ENCODE results near the gene XRCC1.

Gene XRCC1

DNA sequence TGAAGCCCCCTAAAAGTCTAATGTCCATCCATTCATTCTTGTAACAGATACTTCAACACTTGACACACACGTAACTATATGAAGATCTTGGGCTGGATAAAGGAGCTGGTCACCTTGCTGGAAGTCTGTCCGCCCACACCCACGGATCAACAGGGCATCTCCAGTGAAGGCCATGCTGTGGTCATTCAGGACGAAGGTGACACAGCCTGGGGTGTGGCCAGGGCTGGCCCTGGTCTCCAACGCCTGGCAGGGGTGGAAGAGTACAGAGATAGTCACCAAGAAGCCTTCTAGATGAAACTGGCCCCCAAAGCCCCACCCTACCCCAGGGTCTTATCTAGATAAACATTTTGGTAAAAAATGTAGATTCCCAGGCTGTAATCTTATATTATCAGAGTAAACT is 64.0 kb downstream of the XRCC1 start:
- no peak for DNase-seq

DNA sequence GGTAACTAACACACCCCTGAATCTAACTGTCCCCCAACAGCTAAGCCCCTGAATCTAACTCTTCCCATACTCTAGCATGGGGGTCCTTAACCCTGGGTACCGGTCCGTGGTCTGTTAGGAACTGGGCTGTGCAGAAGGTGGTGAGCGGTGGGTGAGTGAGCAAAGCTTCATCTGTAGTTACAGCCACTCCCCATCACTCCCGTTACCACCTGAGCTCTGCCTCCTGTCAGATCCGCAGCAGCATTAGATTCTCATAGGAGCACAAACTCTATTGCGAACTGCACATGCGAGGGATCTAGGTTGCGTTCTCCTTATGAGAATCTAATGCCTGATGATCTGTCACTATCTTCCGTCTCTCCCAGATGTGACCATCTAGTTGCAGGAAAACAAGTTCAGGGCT is 64.6 kb downstream of the XRCC1 start:
- no peak for DNase-seq

DNA sequence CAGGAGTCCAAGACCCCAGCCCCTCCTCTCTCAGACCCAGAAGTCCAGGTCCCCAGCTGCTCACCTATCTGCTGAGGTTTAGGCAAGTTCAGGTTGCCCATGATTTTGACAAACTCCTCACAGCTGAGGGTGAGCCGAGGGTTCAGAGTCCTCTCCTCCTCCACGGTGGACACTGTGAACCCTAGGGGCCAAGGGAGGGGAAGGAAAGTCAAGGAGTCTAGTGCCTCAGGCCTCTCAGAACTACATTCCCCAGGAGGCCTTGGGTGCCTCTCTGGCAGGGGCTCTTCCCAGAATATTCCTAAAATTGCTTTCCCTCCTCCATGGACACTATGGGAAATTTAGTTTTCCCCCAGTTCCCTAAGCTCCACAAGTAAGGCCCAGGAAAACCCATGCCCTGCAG is 67.4 kb downstream of the XRCC1 start:
- no peak for DNase-seq

DNA sequence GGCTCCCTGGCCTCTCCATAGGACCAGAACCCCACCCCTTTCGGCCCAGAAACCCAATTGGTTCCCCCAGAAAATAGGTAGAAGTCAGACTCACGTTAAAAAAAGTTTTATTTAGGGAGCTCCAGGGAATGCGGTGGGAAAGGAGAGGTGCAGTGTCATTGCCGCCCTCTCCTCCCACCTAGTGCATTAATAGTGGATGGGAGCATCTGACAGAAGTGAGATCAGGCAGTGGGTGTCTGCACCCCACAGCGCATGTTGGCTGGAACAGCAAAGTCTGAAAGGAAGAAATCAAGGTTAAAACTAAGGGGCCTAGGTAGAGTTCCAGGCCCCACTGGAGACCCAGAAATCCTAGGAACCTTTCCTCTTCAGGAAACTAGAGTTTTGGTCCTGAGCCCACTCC is 68.7 kb downstream of the XRCC1 start:
- no peak for DNase-seq

DNA sequence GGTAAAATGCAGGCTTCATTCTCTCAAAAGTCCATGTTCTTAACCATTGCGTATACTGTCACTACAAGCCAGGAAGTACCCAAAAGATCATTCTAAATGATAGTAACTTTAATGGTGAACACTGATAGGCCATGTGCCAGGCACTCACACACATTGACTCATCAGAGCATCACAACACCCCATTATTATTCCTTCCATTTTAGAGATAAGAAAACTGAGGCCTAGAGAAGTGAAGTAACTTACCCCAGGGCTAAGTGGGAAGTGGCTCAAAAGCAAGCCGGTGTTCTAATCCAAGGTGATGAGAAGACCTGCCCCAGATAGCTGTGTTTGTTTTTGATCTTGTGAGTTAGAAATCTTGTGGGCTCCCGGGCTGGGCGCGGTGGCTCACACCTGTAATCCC is 69.4 kb downstream of the XRCC1 start:
- DNase-seq = no peak

DNA sequence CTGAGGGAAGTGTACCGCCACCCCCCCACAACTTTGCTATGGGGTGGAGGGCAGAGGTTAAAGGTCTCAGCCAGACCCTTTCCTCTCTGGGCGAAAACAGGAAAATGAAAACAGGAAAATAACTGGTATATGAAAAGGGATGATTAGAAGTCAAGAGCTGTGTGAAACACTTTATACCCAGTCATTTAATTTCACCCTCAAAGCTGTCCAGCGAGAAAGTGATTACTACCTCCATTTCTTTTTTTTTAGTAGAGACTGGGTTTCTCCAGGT is 70.2 kb downstream of the XRCC1 start:
- DNase-seq = no peak

DNA sequence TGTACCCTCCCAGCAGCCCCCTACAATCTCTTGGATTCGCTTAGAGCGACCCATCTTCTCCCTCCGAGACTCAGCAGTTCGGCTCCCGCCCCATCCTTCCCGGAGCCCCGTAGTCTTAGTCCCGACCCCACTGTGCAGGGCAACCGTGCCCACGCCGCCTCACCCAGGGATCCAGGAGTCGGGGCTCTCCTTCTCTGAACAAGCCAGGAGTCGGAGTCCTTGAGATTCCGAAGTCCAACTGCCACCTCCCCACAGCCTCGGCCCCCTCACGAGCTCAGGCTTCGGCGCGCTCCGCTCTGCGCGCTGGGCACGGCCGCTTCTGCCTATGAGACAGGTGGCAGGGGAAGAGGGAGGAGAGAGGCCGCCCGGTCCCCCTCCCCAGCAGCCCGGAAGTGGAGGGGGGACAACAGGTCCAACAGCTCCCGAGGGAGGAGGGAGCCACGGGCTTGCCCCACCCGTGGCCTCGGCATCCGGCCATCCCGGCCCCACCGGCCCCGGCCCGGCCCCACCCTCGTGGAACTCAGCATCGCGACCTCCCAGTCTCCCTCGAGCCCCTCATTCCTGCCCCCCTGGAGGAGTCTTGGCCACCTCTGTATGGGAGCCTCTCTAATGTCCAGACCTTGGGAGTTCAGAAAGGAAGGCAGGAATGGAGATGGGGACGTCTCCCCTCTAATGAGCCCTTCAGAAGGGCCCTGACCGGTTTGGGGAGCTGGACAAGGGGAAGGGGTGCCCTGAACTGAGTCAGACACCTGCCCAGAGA is 70.7 kb downstream of the XRCC1 start, which contains the start of gene PHLDB3:
PHLDB3 (minus strand) TSS at position 321 of the 760 bp plus-strand sequence. CDS start 628 bp downstream, outside the sequence.
- DNase-seq = no peak

DNA sequence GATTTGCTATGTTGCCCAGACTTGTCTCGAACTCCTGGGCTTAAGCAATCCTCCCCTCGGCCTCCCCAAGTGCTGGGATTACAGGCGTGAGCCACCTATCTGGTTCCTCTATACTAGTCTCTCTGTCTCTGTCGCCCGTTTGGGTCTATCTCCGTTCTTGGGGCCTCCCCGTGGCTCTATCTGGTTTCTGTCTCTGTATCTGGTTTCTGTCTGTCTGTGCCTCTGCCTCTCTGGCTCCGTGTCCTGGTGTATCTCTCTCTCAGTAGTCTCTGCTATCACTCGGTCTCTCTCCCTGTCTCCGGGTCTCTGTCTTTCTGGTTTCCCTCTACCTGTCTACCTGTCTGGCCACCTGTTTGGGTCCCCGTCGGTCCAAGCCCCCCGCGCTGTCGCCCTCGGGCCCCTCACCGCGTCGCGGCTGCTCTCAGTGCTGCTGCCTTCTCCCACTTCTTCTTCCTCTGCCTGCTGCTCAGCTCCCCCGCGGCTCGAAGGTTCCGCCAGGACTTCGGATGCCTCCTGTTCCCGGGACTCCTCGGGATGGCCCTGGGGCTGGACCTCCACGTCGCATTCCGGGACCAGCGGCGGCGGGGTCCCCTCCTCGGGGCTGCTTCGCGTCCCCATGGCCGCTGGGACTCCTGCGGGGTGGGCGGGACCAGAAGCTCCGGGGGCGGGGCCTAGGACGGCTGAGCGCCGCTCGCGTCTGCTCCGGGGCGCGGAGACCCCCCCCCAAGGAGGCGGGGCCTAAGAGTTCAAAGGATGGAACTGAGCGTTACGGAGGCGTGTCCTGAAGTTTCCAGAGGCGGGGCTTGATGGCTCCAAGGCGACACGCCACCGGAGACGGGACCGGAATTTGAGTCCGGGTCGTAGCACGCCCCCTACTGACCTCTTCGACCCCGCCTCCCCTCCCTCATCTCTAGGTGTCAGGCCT is 71.6 kb downstream of the XRCC1 start:
- peak; percentile 99 for DNase-seq

DNA sequence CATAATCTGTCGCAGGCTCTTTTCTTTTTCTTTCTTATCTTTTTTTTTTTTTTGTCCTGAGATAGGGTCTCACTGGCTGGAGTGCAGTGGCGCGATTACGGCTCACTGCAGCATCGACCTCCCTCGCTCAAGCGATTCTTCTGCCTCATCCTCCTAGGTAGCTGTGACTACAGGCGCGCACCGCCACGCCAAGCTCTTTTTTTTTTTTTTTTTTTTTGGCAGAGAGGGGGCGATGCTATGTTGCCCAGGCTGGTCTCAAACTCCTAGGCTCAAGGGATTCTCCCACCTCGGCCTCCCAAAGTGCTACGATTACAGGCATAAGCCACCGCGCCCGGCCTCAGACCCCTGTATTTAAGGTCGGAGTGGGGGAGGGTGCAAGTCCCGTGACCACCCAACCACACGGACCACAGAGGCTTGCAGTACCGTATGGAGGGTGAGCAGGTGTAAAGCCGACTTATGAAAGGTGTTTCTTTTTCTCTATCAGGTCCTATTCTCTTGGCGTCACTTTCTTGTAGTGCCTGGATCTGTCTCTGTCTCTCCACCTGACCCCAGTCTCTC is 72.8 kb downstream of the XRCC1 start:
- DNase-seq = no peak

DNA sequence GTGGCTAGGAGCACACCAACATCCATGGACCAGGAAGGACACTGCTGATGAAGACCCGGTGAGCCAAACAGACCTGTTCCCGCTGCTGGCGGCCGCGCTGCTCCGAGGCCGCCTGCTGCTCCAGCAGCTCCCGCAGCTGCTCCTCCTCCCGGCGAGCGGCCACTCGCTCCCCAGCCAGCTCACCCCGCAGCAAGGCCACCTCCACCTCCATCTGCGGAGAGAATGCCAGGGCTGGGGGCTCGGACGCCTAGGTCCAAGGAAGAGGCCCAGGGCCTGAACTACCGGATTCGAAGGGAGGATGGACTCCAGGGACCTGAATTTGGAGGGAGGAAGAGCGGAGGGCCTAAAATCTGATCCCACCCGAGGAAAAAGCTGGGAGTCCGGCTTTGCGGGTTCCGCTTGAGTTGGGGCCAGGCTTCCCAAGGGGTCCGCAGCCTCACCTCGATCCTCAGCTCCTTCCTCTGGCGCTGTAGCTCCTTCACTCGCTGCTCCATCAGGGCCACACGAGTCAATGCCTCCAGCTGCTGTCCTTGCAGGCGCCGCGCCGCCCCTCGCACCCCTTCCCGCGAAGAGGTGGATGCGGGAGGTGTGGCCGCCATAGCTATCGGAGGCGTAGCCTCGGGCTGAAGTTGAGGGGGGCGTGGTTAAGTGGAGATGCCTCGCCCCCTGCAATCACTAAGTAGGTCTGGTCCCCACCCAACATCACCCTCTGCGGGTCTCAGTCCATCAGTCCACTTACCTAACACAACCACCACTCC is 73.5 kb downstream of the XRCC1 start:
- DNase-seq = no peak

DNA sequence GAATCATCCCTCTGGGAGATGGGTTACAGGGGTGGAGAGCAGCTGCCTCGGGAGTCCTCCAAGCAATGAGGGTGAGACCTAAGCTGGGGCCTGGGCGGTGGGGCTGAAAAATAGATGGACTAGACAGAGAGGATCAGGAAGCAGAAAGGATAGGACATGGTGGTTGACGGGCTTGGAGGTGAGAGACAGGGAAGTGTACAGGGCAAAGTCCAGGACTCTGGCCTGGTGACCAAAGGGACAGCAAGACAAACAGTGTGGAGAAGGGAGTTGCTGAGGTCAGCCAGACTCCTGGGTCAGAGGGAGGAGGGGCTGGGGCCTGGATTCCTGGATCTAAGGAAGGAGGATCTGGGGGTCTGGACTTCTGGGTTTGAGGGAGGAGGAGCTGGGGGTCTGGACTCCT is 76.3 kb downstream of the XRCC1 start:
- DNase-seq = no peak

DNA sequence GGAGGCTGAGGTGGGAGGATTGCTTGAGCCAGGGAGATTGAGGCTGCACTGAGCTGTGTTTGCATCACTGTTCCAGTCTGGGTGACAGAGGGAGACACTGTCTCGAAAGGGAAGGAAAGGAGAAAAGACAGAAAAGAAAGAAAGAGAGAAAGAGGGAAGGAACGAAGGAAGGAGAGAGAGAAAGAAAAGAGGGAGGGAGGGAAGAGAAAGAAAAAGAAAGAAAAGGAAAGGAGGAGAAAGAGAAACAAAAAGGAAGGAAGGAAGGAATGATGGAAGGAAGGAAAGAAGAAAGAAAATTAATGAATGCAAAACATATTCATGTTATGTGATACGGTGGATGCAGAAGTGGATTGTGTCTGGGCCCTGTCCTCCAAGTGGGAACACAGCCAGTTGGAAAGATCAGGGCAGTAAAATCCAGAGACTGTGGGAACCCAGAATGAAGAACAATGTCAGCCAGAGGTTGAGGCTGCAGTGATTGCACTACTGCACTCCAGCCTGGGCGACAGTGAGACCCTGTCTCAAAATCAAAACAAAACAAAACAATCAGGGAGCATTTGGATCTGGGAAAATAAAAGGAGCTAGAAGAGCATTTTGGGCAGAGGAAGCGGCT is 77.0 kb downstream of the XRCC1 start:
- DNase-seq = no peak

DNA sequence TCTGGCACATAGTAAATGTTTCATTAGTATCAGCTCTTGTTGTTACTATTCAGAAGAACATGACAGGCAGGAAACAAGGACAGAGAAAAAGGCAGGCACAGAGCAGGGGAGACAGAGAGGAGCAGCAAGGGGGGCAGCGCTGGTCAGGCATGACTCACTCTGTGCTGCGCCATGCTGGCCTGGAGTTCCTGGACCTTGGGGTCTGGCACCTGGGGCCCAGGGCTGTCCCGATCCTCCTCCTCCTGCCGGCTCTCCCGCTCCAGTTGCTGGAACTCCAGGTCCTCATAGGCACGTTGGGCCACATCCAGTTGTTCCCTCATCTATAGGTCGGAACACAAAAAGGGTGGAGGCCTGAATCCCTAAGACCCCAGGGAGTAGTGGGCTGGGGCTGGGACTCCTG is 78.4 kb downstream of the XRCC1 start:
- DNase-seq = no peak

DNA sequence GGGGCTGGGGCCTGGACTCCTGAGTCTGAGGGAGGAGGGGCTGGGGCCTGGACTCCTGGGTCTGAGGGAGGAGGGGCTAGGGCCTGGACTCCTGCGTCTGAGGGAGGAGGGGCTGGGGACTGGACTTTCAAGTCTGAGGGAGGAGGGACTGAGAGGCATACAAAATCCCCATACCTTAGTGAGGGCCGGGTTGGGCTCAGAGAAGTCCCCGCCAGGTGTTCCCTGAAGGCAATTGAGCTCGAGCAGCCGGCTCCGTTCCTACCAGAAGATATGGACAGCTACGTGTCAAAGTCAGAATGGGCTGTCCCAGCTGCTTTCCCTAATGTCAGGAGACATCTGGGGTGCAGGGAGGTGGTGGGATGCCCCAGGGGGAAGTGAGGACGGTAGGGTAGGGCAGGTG is 80.2 kb downstream of the XRCC1 start:
- no peak for DNase-seq

Measured in activated T-cell treated with anti-CD3 and anti-CD28 coated beads, Interleukin-2, amount 50 U/mL, for 1 hour (primary cell).